ENCODE results near the gene PRDM12.
A peak's percentile ranks its signal among the peaks of the same experiment; 100 is the strongest.

Gene PRDM12

DNA sequence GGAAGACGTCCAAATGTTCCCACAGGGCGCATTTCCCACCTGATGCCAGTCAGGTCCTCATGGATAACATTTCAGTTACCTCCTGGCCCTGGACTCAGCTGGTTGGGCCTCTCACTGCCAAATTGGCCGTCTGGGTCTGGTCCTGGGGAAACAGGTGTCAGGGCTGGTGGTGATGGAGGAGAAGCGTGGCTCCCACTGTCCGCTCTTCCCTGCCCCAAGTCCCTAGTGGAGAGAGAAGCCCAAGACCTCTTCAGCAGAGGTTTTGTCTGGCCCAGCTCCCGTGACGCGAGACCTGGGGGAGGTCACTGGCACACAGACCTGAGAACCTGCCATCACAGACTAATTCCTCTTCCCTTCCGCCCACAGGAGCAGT, 27.8 kb upstream of the PRDM12 start:
- no peak for DNase-seq

DNA sequence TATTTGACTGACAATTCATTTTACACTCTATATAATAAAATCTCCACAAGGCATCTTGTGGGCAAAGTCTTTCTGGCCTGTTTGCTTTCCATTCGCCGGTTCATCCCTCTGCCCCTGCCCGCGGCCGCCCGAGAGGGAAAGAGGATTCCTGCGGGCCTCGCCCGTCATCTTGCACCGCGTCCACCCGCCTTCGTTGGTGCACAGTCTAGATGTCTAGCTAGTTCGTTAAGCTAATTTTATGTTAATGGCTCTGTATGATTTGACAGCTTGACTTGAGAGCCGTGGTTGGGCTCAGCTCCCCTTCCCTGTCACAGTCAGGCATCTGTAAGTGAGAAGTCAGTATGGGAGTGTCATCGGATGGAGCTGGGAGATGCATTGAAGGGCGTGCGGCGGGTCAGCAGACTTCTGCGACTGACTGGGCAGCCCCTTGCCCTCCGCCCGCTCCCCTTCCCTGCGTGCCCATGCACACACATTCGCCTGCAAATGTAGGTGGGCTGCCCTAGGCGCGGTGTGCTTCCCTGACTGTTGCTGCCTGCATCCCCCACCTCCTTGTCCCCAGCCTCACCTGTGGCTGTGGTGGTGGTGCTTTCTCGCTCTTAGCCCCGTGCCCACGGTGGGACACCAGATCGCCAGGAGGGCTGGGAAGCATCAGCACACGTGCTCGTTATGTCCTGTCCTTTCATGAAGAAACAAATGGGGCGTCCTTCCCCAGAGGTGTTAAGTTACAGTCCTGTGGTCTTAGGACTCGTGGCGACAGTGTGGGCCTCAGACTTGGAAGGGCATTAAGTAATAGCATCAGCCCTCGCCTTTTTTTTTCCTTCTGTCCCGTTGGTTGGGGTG, 25.9 kb upstream of the PRDM12 start:
- DNase-seq: no peak

DNA sequence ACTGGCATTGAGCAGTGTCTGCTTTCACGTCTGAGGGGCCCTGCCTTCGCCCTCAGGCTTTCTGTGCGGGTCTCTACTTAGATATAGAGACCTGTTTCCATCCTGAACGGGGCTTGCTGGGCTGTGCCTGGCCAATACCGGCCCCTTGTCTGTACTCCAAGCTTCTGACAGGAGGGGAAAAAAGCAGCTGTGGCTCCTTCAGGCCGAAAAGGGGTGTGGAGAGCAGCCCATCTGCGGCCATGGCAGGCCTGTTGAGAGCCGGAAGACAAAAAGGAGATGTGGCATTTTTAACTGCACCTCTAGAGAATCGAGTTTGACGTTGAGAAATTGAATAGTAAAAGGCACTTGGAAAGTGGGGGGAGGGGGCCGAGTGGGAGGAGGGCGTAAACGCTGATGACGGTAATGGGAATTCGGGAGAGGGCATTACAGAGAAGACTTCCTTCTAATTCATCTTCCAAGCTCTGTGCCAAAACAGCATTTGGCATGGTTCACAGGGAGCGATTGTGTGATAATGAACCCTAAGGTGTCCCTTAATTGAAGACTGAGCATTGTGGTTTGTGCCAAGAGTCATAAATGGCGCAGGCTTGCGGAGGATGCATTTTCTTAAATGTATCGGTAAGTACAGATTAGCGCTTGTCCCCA, 25.1 kb upstream of the PRDM12 start:
- no peak for DNase-seq

DNA sequence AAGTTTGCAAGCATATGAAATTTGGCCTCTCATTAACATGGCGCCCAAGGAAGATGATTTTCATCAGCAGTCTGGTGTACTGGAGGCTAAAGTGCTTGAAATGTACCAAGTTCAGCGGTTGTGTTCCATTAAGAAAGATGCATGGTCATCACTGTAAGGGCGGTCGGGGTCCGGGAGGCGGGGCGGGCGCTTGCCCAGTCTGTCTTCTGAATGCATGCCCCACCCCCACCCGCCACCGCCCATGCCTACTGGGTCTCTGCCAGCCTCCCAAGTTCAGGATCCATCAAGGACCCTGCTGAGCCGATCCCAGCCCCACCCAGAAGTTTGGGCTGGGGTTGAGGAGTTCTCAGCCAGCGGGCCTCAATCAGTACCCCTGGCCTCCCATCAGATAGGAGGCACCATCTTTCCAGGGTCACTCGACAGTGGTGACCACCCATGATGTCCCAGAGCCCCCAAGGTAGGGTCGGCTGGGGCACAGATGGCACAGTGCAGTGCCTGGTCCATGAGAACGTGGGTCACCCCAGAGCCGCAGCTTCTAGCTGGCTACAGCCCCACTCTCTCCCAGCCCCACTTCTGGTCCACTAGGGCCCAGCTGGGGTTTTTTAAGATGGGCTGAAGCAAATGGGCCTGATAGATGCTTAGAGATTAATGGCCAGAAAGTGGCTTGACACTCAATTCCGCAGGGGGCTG, 24.4 kb upstream of the PRDM12 start:
- no peak for DNase-seq

DNA sequence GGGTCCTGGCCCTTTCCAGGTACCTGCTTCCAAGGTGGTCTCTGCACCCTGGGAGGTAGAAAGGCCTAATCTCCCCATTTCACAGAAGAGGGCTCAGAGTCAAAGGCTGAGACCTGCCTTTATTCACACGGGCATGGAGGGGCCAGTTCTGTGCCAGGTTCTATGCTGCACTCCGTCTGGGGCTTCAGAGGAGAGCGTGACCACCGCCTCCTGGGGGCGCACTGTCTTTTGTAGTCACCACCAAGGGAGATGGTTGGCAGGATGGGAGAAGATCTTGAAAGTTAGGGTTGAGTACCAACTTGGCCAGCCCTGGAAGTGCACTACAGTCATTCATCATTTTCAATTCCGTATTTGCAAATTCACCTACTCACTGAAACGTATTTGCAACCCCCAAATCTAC, 23.7 kb upstream of the PRDM12 start:
- no peak for DNase-seq

DNA sequence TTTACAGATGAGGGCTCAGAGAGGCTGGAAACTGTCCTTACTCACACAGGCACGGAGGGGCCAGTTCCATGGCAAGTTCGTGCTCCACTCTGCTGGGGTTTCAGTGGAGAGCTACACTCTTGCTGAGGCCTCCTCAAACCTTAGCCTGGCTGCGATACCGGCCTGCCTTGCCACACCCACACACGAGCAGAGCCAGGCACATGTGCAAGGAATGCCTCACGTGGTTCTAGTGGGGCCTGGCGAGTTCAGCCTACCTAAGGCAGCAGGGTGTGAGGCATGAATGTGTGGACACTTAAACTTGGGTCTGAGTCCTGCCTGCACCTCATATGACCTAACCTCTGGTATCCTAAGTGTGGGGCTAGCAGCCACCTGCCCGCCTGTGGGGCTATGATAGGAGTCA, 21.5 kb upstream of the PRDM12 start:
- DNase-seq: no peak

DNA sequence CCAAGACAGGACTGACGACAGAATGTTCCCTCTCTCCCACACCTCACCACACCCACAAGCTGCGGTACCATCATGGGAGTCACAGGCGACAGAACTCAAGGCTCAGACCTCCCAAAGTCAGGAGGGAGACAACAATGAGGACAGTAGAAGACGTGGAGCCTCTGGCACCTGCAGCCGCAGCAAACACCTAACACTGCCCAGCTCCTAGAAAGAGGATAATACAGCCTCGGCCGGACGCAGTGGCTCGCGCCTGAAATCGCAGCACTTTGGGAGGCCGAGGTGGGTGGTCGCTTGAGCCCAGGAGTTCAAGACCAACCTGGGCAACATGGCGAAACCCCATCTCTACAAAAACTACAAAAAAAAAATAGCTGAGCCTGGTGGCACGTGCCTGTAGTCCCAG, 13.2 kb upstream of the PRDM12 start:
- no peak for DNase-seq

DNA sequence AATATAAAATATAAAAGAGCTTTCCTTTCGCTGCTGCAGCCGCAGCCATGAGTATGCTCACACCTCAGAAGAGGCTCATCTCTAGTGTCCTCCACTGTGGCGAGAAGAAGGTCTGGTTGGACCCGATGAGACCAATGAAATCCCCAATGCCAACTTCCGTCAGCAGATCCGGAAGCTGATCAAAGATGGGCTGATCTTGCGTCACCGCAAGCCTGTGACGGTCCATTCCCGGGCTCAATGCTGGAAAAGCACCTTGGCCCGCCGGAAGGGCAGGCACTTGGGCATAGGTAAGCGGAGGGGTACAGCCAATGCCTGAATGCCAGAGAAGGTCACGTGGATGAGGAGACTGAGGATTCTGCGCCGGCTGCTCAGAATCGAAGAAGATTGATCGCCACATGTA, 12.6 kb upstream of the PRDM12 start:
- no peak for DNase-seq

DNA sequence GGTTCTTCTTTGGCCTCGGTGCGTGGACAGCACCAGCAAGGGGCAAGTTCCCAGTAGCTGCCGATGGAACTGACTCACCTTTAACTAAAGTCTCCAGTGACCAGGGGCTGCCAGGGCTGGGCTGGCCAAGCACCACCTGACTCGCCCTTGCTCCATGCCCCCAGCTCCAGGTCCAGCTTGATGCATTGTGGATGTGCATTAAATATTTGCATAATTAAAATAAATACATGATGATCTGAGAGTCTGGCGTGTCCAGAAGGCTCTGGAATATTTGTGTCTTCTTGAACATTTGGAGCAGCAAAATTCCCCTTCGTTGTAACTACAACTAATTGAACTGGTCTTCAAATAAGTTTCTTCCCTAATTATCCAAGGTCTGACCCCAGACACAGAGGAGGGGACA, 9.5 kb upstream of the PRDM12 start:
- no peak for DNase-seq

DNA sequence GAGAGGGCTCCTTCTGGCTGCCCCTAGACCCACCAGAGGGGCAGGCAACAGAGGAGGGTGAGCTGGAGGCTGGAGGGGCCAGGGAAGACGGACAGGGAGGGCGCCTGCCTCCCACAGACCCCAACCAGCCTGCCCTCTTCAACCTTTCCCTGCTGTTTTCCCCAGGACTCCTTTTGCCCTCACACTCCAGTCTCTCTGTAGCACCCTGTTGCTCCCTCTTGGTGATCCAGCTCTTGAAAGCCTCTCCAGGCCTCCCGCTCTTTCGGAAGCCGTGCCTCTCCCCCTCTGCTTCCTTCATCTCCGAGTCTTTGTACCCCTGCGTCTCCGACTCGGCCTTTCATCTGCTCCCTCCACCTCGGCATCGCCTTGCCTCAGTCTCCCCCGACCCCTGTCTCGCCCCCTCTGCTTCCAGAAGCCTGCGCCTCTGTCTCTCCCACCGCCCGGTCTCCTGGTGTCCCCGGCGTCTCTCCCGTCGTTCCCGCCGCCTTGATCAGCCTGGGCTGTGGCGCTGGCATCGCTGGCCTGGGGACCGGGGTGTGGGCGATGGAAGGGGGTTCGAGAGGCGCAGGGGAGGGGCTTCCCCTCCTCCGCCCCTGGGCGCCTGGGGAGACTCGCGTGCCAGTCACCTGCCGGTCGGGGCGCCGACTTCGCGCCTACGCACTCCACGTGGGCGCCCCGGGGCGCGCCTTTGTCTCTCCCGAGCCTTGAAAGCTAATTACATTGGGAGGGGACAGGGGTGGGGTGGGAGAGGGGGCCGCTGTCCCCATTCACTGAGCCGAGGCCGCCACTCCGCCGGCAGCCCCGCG, 5.3 kb upstream of the PRDM12 start:
- no peak for DNase-seq

DNA sequence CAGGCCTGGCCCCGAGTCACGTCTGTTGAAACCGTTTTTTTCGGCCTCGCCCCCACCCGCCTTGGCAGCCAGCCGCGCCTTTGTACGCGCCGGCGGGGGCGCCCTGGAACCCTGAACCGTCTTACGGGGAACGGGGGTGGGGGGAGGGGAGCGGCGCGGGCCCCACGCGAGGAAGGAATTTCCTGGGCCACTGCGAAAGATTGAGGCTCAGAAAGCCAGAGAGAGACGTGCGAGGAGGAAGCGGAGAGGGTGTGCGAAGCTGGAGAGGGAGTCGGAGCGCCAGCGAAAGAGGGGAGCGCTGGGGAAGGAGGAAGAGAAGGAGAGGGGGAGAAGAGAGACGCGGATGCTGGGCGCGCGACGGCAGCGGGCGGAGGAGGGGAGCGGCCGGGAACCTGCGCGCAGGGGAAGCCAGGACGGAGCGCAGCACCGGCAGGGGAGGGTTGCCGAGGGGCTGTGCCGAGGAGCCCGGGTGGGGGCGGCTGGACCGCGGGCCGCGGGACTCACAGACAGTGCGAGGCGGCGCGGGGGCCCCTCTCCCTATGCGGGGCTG, 4.6 kb upstream of the PRDM12 start:
- DNase-seq: no peak

DNA sequence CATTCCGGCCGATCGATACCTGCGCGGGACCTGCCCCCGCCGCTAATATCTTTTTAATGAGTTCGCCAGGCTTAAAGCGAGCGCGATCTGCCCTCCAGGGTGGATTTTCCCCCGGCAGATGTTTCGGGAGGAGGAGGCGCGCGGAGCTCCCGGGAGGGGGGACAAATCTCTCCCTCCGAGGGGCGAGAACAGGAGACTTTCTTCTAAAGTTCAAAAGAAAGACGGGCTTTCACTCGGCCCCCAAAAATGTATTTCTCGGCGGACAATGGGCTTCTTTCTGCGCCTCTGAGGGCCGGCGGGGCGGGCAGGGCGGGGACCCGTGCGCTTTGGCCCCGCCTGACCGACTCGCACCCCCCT, 4.1 kb upstream of the PRDM12 start:
- no peak for DNase-seq

DNA sequence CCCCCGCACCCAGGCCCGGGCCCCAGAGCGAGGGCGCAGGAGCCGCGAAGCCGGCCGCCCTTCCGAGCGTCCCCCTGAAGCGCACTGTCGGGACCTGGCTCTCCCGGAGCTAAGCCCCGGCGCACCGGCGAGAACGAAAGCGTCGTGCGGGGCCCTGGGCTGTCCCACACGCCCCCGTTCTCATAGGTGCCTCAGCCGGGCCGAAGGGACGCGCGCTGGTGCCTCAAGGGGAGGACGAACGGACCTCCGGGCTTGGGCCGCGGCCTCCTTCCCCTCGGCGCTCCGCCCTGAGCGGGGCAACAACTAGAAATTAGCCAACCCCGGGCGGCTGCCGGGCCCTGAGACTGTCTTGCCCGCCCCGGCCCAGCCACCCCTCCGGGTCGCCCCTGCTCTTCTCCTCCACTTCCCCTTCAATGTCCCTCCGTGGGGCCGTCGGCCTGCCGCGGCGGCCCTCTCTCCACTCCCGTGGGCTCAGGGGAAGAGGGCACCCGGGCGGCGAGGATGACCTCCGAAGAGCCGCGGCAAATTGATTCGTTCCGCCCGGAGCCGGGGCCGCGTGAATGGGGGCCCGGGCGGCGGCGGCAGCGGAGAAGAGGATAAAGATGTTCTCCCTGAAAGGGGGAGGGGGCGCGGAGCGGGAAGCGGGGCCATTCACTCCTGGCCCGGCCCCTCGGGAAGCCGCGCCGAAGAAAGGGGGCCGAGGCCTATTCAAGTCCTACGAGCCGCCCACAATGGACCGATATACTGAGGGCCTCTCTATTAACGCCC, 3.5 kb upstream of the PRDM12 start:
- DNase-seq: no peak

DNA sequence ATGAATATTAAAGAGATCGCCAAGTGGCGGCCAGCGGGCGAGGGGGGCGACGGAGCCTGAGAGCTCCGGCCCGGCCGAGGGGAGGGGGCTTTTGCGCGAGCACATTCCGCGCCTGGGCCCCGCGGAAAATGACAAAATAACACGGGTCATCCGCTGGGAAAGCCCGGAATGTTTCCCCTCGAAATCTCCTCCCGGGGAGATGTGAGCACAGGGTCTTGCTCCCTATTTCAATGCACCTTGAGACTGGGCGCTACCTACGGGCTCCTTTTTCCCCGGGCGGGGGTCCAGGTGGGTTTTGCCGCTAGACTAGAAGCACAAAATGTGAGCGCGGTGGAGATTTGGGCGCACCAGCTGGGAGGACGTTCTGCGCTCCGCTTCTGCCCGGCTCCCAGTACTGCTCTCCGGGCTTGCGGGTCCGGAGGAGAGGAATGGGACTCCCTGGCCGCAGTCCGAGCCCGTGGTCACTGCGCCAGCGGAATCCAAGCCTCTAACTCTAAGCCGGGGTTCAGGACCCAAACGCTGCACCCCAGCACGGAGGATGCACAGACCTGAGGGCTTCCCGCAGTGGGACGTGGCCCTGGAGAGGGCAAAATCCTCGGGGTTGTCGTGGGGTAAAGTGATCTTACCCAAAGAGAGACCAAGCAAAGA, 2.8 kb upstream of the PRDM12 start:
- DNase-seq: no peak

DNA sequence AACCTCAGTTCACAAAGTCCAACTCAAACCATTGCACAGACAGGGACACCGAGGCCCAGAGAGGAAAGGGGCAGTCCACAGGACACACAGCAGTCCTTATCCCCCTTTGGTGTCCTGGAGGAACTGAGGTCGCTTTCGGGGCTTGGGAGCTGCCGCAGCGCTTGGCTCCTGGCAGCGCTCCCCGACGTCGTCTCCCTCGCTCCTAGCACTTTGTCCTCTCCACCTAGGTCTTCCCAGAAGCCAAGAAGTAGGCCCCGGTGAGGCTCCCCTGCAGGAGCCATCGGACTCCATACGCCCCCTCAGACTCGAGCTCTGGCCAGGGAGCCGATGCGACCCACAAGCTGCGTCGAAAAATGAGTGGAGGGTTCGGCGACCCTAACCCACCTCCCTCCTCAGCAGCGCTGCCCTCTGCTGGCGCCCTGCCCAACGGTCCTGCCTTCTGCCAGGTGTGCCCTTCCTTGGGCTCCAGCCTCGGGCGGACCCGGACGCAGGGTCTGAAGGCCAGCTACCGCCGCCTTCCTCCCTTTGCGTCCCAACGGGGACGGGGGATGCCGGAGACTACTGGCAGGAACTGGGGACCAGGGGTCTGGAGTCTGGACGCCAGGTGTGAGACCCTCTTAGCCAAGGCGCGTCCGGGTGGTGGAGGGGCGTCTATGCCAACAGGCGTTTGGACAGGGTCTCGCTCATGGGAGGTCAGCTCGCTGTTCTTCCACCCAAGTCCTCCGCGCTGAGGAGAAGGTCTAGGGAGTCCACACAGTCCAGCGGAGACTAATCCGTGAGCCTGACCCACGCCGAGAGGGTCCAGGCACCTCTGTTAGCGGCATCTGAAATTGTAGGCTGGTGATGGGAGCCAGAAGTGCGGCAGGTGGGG, 2.1 kb upstream of the PRDM12 start:
- DNase-seq: no peak

DNA sequence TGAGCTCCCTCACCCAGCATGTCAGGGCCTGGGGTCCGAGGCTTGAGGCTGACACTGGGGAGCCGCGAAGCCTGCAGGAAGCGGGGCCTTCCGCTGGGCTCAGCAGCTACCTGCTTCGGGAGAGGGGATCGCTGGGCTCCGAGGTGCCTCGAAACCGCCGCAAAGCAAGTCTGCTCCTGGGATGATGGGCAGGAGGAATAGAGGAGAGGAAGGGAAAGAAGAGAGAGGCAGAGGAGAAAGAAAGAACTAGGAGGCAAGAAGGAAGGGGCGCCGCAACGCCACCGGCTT, 1.5 kb upstream of the PRDM12 start:
- DNase-seq: no peak

DNA sequence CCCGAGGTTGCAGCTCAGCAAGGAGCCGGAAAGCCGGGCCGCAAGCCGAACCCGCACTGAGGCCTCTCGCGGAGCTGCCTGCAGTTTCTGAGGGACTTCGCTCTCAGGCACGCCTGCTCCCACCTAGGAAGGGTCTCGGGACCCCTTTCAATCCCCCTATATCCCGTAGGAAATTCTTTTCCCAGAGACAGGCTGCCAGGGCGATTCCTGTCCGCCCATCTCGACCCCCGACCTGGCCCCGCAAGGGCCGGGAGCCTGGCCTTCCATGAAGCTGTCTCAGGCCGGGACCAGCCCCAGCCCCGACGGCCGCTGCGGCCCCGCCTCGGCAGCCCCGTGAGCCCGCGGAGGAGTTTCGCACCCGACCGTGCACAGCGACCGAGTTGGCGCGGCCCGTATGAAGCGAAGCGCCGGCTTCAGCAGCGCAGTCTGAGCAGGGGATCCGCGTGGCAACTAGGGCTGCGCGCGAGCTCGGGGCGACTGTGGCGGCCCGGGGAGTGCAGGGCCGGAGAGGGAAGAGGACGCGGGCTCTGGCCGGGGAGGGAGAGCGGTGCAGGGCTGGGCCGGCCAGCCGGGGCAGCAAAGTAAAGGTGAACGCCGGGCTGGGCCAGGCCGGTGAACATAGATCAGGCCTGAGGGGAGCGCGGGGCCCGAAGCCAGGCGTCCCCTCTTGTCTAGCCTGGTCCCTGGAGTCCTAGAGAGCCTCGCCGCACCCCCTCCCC, 977 bp upstream of the PRDM12 start:
- peak; percentile 47 for DNase-seq

DNA sequence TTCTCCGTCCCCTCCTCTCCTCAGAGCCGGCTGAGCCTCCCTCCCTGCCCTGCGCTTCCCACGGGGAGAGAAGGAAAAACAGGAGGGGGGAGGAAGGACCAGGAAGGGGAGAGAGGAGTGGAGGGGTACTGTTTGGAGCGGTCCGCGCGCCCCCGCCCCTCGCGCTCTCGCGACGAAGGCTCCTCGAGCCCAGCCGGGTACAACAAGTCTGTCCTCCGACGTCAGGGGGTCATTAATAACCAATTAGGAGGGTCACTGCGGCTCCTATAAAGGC, 480 bp upstream of the PRDM12 start:
- DNase-seq: no peak

DNA sequence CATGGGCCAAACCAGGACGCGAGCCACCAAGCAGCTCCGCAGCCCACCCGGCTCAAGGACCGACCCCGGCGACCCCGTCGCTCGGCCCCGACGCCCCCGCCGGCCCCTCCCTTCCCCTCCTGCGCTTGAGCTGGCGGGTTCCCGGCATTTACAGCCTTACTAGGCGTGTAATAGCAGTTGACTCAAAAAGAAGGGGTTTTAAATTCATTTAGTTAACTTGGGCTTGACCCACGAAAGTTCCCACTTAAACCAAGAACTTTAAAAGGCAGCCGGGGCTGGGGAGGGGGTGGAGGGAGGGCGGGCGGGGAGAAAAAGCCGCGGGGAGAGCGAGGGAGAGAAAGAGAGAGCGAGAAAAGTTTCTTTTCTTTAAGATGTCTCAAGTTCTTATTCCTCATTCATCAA, 636 bp downstream of the PRDM12 start:
- no peak for DNase-seq
